K562 (cell line): ENCODE data around the gene EPN2. TPM values are rescaled to one million over a fixed set of nuclear protein-coding genes. Genes with fewer than 3 reads are reported as not detected.
A peak's percentile ranks its signal among the peaks of the same experiment; 100 is the strongest.

Experiments used
- ARNT ChIP-seq, 2 experiments: fragments of 450-650 bp; IDR thresholded peaks; 2 replicates each; pipeline ENCODE4 v1.6.1; 2016; ENCODE audit warnings: mild to moderate bottlenecking in 1 of 2
- ATF3 ChIP-seq, 2 experiments: fragments of 450-650 bp in 1 of 2; sonication (generic) in 1 of 2; formaldehyde crosslinking in 1 of 2; IDR thresholded peaks in 1 of 2; conservative IDR thresholded peaks in 1 of 2; 2 replicates each; pipeline versions ENCODE4 v1.6.1 to v1.8.1; 2016 to 2023; ENCODE audit warnings: mild to moderate bottlenecking in 2 of 2, moderate library complexity in 2 of 2, inconsistent platforms in 1 of 2, missing genetic modification reagents in 1 of 2
- C11orf30 ChIP-seq: fragments of 450-650 bp; IDR thresholded peaks from 2 replicates; pipeline ENCODE4 v1.6.1; 2016; ENCODE audit warnings: low read depth, mild to moderate bottlenecking
- ELF1 ChIP-seq: fragments of 200-800 bp; sonication (Bioruptor generic); IDR thresholded peaks from 2 replicates; pipeline ENCODE4 v1.6.1; 2016; ENCODE audit warnings: missing genetic modification characterization, missing compliant biosample characterization
- GTF2B ChIP-seq: IDR thresholded peaks from 2 replicates; pipeline ENCODE4 v1.6.1; 2011; ENCODE audit not compliant: insufficient read length; ENCODE audit errors: extremely low read depth
- ID3 ChIP-seq, 2 experiments: fragments of 250-450 bp in 1 of 2; fragments of 450-650 bp in 1 of 2; sonication (Bioruptor Pico) in 1 of 2; IDR thresholded peaks; 2 replicates each; pipeline versions ENCODE4 v1.6.1 to v1.8.0; 2016 to 2021; ENCODE audit warnings: mild to moderate bottlenecking in 2 of 2, moderate library complexity in 2 of 2, missing compliant biosample characterization in 1 of 2, missing genetic modification characterization in 1 of 2
- JUN ChIP-seq, 2 experiments: sonication (generic) in 1 of 2; formaldehyde crosslinking in 1 of 2; IDR thresholded peaks; 2 replicates each; pipeline versions ENCODE4 v1.6.1 to v1.8.0; 2012 to 2022; ENCODE audit warnings: borderline replicate concordance in 2 of 2, mild to moderate bottlenecking in 2 of 2, improper control_type of control experiment in 1 of 2, low read depth in 1 of 2, low read length in 1 of 2, missing genetic modification reagents in 1 of 2
- LEF1 ChIP-seq: fragments of 450-650 bp; IDR thresholded peaks from 2 replicates; pipeline ENCODE4 v1.6.1; 2016; ENCODE audit warnings: mild to moderate bottlenecking
- NRF1 ChIP-seq, 2 experiments: fragments of 450-650 bp; IDR thresholded peaks in 1 of 2; conservative IDR thresholded peaks in 1 of 2; 2 replicates each; pipeline ENCODE4 v1.6.1; 2014; ENCODE audit warnings: mild to moderate bottlenecking in 2 of 2
- PBX2 ChIP-seq, 2 experiments: IDR thresholded peaks in 1 of 2; conservative IDR thresholded peaks in 1 of 2; 2 replicates each; pipeline ENCODE4 v1.6.1; 2016; ENCODE audit warnings: low read depth in 2 of 2, mild to moderate bottlenecking in 1 of 2, missing compliant biosample characterization in 1 of 2, missing genetic modification characterization in 1 of 2, moderate library complexity in 1 of 2
- PHB ChIP-seq: fragments of 250-450 bp; sonication (Bioruptor Pico); IDR thresholded peaks from 2 replicates; pipeline ENCODE4 v1.5.0; 2021
- SMARCA4 ChIP-seq: fragments of 450-650 bp; IDR thresholded peaks from 2 replicates; pipeline ENCODE4 v1.6.1; 2016
- SMARCE1 ChIP-seq: fragments of 450-650 bp; IDR thresholded peaks from 2 replicates; pipeline ENCODE4 v1.7.1; 2016; ENCODE audit warnings: mild to moderate bottlenecking
- SP1 ChIP-seq: sonication (generic); formaldehyde crosslinking; IDR thresholded peaks from 2 replicates; pipeline ENCODE4 v1.8.1; 2022; ENCODE audit warnings: mild to moderate bottlenecking, missing genetic modification reagents
- TEAD4 ChIP-seq, 2 experiments: sonication (generic) in 1 of 2; formaldehyde crosslinking in 1 of 2; IDR thresholded peaks; 2 replicates each; pipeline versions ENCODE4 v1.6.1 to v1.8.0; 2012 to 2022; ENCODE audit warnings: borderline replicate concordance in 1 of 2, inconsistent platforms in 1 of 2, low read length in 1 of 2, mild to moderate bottlenecking in 1 of 2, missing genetic modification reagents in 1 of 2
- ZEB2 ChIP-seq: fragments of 450-650 bp; IDR thresholded peaks from 2 replicates; pipeline ENCODE4 v1.6.1; 2016
- ZNF316 ChIP-seq: fragments of 450-650 bp; IDR thresholded peaks from 2 replicates; pipeline ENCODE4 v1.6.1; 2016
- ZNF408 ChIP-seq: fragments of 250-450 bp; sonication (Bioruptor Pico); IDR thresholded peaks from 2 replicates; pipeline ENCODE4 v1.4.0; 2020; ENCODE audit warnings: low read depth, mild to moderate bottlenecking, moderate library complexity
- ZNF561 ChIP-seq: fragments of 450-650 bp; formaldehyde crosslinking; conservative IDR thresholded peaks from 2 replicates; pipeline ENCODE4 v1.4.0; 2020; ENCODE audit warnings: mild to moderate bottlenecking, moderate library complexity
- polyA plus RNA-seq, 8 experiments: library from polyadenylated mRNA; depleted of rRNA in 4 of 8; stranded (reverse) in 5 of 8; unstranded in 3 of 8; fragments of >200 nt; fragmentation: Nextera tagmentation in 2 of 8; fragmentation: Illumina TruSeq in 1 of 8; extraction: Ambion mirVana in 2 of 8; extraction: Trizol in 1 of 8; gene quantifications; 2 replicates each; pipeline versions ENCODE4 v1.2.1 to v1.2.3, GENCODE V29; 2011 to 2014; ENCODE audit warnings: inconsistent platforms in 1 of 8, missing spikeins in 1 of 8
- total RNA-seq, 7 experiments: library from RNA; depleted of rRNA in 6 of 7; stranded (reverse); fragments of >200 nt in 6 of 7; fragmentation: Illumina TruSeq in 2 of 7; extraction: Trizol in 2 of 7; gene quantifications; 2 replicates each; pipeline versions ENCODE4 v1.2.1 to v1.2.3, GENCODE V29; 2011 to 2021; ENCODE audit warnings: low replicate concordance in 1 of 7

Gene EPN2
- total and polyA plus RNA-seq, 9 of the 15 experiments (the other 6 are each of a cell fraction or from before 2014, with no cell fraction given): 1.0 to 12.9 (median 8.9) TPM

GRCh38 chr17:19346351-19347255 lies 109.4 kb downstream of the EPN2 start (continued):
- TF ChIP-seq TEAD4 (IDR thresholded peaks at IDR 0.05; ENCODE audit: low read length): peak; percentile 34; the same call in 1 of the 2 replicates
- no peak for TF ChIP-seq TEAD4 (CRISPR knock-in tag; IDR thresholded peaks at IDR 0.05; ENCODE audit: borderline replicate concordance)
- TF ChIP-seq ID3 (CRISPR knock-in tag; IDR thresholded peaks at IDR 0.05): no peak
- peak; percentile 83 for TF ChIP-seq ID3 (tag; IDR thresholded peaks at IDR 0.05)
- peak; percentile 56; the same call in 1 of the 2 replicates for TF ChIP-seq ZEB2
- TF ChIP-seq PHB (CRISPR knock-in tag): no peak
- TF ChIP-seq LEF1: peak; percentile 53; the same call in 1 of the 2 replicates
- peak; percentile 88 for TF ChIP-seq SMARCA4
- peak; percentile 82 for TF ChIP-seq ATF3 (IDR thresholded peaks at IDR 0.05)
- no peak for TF ChIP-seq ATF3 (CRISPR knock-in tag; conservative IDR thresholded peaks at IDR 0.05)
- TF ChIP-seq NRF1 (conservative IDR thresholded peaks at IDR 0.05 in 1 of 2, IDR thresholded peaks at IDR 0.05 in 1 of 2): peak; percentile 69 to 76
- TF ChIP-seq C11orf30: peak; percentile 87
- TF ChIP-seq SMARCE1: peak; percentile 82
- no peak for TF ChIP-seq SP1 (CRISPR knock-in tag)
- TF ChIP-seq ELF1 (tag): no peak
- TF ChIP-seq ARNT (IDR thresholded peaks at IDR 0.05): 0 out of 4 replicates have a peak, but pooled peaks of 1 of the 2 experiments have one; percentile 30
- TF ChIP-seq PBX2 (CRISPR knock-in tag; IDR thresholded peaks at IDR 0.05; ENCODE audit: low read depth): no peak
- peak; percentile 81 for TF ChIP-seq PBX2 (tag; conservative IDR thresholded peaks at IDR 0.05; ENCODE audit: low read depth)
- 0 out of 2 replicates have a peak, but pooled peaks have one; percentile 16 for TF ChIP-seq JUN (IDR thresholded peaks at IDR 0.05; ENCODE audit: borderline replicate concordance, low read depth, low read length)
- TF ChIP-seq JUN (CRISPR knock-in tag; IDR thresholded peaks at IDR 0.05; ENCODE audit: borderline replicate concordance): no peak
- no peak for TF ChIP-seq ZNF408 (CRISPR knock-in tag)
- no peak for TF ChIP-seq ZNF561 (CRISPR knock-in tag)
- peak; percentile 85 for TF ChIP-seq ZNF316
- no peak for TF ChIP-seq GTF2B
